K562 (cell line): ENCODE data around the gene TTC21A. TPM values are rescaled to one million over a fixed set of nuclear protein-coding genes. Genes with fewer than 3 reads are reported as not detected.

Experiments used
- GABPB2 ChIP-seq: fragments of 250-450 bp; sonication (Bioruptor Pico); conservative IDR thresholded peaks from 2 replicates; pipeline ENCODE4 v1.5.1; 2021; ENCODE audit warnings: mild to moderate bottlenecking
- HDAC1 ChIP-seq, 2 experiments: fragments of 450-650 bp; IDR thresholded peaks; 2 replicates each; pipeline ENCODE4 v1.6.1; 2016 to 2017; ENCODE audit warnings: inconsistent platforms in 1 of 2, mild to moderate bottlenecking in 1 of 2, moderate library complexity in 1 of 2
- HDAC6 ChIP-seq: IDR thresholded peaks from 2 replicates; pipeline ENCODE4 v1.6.1; 2012; ENCODE audit warnings: low read depth, mild to moderate bottlenecking, control low read depth, inconsistent platforms, low read length, moderate library complexity
- RAD21 ChIP-seq, 2 experiments: fragments of 250-450 bp in 1 of 2; fragments of 450-650 bp in 1 of 2; sonication (Bioruptor Pico) in 1 of 2; formaldehyde crosslinking in 1 of 2; IDR thresholded peaks in 1 of 2; conservative IDR thresholded peaks in 1 of 2; 2 replicates each; pipeline versions ENCODE4 v1.4.0 to v1.8.0; 2020 to 2022; ENCODE audit warnings: mild to moderate bottlenecking in 2 of 2, moderate library complexity in 1 of 2
- RAD51 ChIP-seq: fragments of 450-650 bp; IDR thresholded peaks from 2 replicates; pipeline ENCODE4 v1.7.1; 2016; ENCODE audit warnings: low read depth, mild to moderate bottlenecking, borderline replicate concordance
- TFAM ChIP-seq: fragments of 250-450 bp; sonication (Bioruptor Pico); conservative IDR thresholded peaks from 2 replicates; pipeline ENCODE4 v1.5.0; 2021; ENCODE audit warnings: mild to moderate bottlenecking, moderate library complexity
- TFE3 ChIP-seq: fragments of 450-650 bp; formaldehyde crosslinking; IDR thresholded peaks from 2 replicates; pipeline ENCODE4 v1.4.0; 2020; ENCODE audit warnings: mild to moderate bottlenecking, mixed read lengths
- TOE1 ChIP-seq, 2 experiments: fragments of 450-650 bp in 1 of 2; sonication (generic) in 1 of 2; formaldehyde crosslinking in 1 of 2; IDR thresholded peaks; 2 replicates each; pipeline versions ENCODE4 v1.7.1 to v1.8.0; 2016 to 2022; ENCODE audit warnings: borderline replicate concordance in 2 of 2, mild to moderate bottlenecking in 2 of 2, antibody characterized with exemption in 1 of 2, inconsistent platforms in 1 of 2, low read depth in 1 of 2, missing genetic modification reagents in 1 of 2, moderate library complexity in 1 of 2
- TRIM24 ChIP-seq, 2 experiments: fragments of 450-650 bp; IDR thresholded peaks; 2 replicates each; pipeline ENCODE4 v1.6.1; 2016
- polyA plus RNA-seq, 8 experiments: library from polyadenylated mRNA; depleted of rRNA in 4 of 8; stranded (reverse) in 5 of 8; unstranded in 3 of 8; fragments of >200 nt; fragmentation: Nextera tagmentation in 2 of 8; fragmentation: Illumina TruSeq in 1 of 8; extraction: Ambion mirVana in 2 of 8; extraction: Trizol in 1 of 8; gene quantifications; 2 replicates each; pipeline versions ENCODE4 v1.2.1 to v1.2.3, GENCODE V29; 2011 to 2014; ENCODE audit warnings: inconsistent platforms in 1 of 8, missing spikeins in 1 of 8
- total RNA-seq, 7 experiments: library from RNA; depleted of rRNA in 6 of 7; stranded (reverse); fragments of >200 nt in 6 of 7; fragmentation: Illumina TruSeq in 2 of 7; extraction: Trizol in 2 of 7; gene quantifications; 2 replicates each; pipeline versions ENCODE4 v1.2.1 to v1.2.3, GENCODE V29; 2011 to 2021; ENCODE audit warnings: low replicate concordance in 1 of 7

Gene TTC21A
- total and polyA plus RNA-seq, 9 of the 15 experiments (the other 6 are each of a cell fraction or from before 2014, with no cell fraction given), result 0.22 to 1.4 (median 0.70) TPM

GRCh38 chr3:39126532-39127071 lies 19.1 kb downstream of the TTC21A start (continued):
- TF ChIP-seq TFAM (CRISPR knock-in tag), result no peak
- TF ChIP-seq HDAC6, result no peak
- TF ChIP-seq RAD51, result peak; percentile 37; the same call in 1 of the 2 replicates
- peak in 1 of 2 experiments; percentile 40; a peak in 1 of 4 replicates for TF ChIP-seq HDAC1 (IDR thresholded peaks at IDR 0.05)
- peak; percentile 68 for TF ChIP-seq TOE1 (IDR thresholded peaks at IDR 0.05; ENCODE audit: borderline replicate concordance)
- no peak for TF ChIP-seq TOE1 (CRISPR knock-in tag; IDR thresholded peaks at IDR 0.05; ENCODE audit: borderline replicate concordance, low read depth)
- TF ChIP-seq GABPB2 (CRISPR knock-in tag), result no peak
- TF ChIP-seq TFE3, result no peak
- peak; percentile 91 to 98 for TF ChIP-seq RAD21 (CRISPR knock-in tag; conservative IDR thresholded peaks at IDR 0.05 in 1 of 2, IDR thresholded peaks at IDR 0.05 in 1 of 2)
- TF ChIP-seq TRIM24 (IDR thresholded peaks at IDR 0.05), result peak; percentile 48 to 64; a peak in 3 of 4 replicates
- TF ChIP-seq, all 486 proteins: peak for 41
